Measurements from ENCODE around the gene MSL3B.

MSL3B gene

GRCh38 chr2:233820774-233821105, 47.4 kb downstream of the MSL3B start (continued):
- TF ChIP-seq REST (IDR thresholded peaks at IDR 0.05) (no peak), FOXA1 (IDR thresholded peaks at IDR 0.05) (no peak), YY1 (IDR thresholded peaks at IDR 0.05) (no peak), RAD21 (IDR thresholded peaks at IDR 0.05) (no peak), HNF4A (conservative IDR thresholded peaks at IDR 0.05) (no peak), ATF3 (IDR thresholded peaks at IDR 0.05) (no peak)

GRCh38 chr2:233819884-233820773, 48.1 kb downstream of the MSL3B start:
- Histone ChIP-seq H3K36me3 (ENCODE audit: control insufficient read depth in 4 of 4, insufficient read depth in 3 of 4, low read depth in 1 of 4, low read length in 3 of 4) (no peaks in the 10 kb centered on the region), H3K4me1 (ENCODE audit: control insufficient read depth in 4 of 4, insufficient read depth in 4 of 4, low read length in 3 of 4) (peaks cover 6 to 38% (median 24%) of the 10 kb centered on the region in 4 donors), H3K4me3 (ENCODE audit: low read depth in 1 of 3, low read length in 3 of 3) (no peak overlapping the region), H3K9me3 (ENCODE audit: control insufficient read depth in 4 of 4, low read length in 3 of 4) (no peaks in the 10 kb centered on the region), H3K9ac (ENCODE audit: low read depth in 1 of 2, low read length in 2 of 2) (no peak overlapping the region), H3K27ac (ENCODE audit: low read depth in 1 of 2, low read length in 2 of 2) (no peak overlapping the region), H3K27me3 (ENCODE audit: control insufficient read depth in 4 of 4, insufficient read depth in 4 of 4, low read length in 3 of 4) (no peaks in the 10 kb centered on the region)
- TF ChIP-seq HNF4A (conservative IDR thresholded peaks at IDR 0.05) (no peak), HNF4G (IDR thresholded peaks at IDR 0.05) (no peak), RAD21 (IDR thresholded peaks at IDR 0.05) (no peak), YY1 (IDR thresholded peaks at IDR 0.05) (no peak), REST (IDR thresholded peaks at IDR 0.05) (no peak), FOXA2 (IDR thresholded peaks at IDR 0.05) (no peak), TAF1 (conservative IDR thresholded peaks at IDR 0.05) (no peak)
- 91% methylated on average over 18 of the region's 18 CpGs for WGBS
- no peak for DNase-seq (ENCODE audit: low spot score)
